Eye (tissue), 1 donor: ENCODE measurements around the gene ELP4.

Experiments
- DNase-seq: peaks from one replicate; pipeline ENCODE4 v3.0.0-alpha.2; 2015

The ELP4 gene

DNA sequence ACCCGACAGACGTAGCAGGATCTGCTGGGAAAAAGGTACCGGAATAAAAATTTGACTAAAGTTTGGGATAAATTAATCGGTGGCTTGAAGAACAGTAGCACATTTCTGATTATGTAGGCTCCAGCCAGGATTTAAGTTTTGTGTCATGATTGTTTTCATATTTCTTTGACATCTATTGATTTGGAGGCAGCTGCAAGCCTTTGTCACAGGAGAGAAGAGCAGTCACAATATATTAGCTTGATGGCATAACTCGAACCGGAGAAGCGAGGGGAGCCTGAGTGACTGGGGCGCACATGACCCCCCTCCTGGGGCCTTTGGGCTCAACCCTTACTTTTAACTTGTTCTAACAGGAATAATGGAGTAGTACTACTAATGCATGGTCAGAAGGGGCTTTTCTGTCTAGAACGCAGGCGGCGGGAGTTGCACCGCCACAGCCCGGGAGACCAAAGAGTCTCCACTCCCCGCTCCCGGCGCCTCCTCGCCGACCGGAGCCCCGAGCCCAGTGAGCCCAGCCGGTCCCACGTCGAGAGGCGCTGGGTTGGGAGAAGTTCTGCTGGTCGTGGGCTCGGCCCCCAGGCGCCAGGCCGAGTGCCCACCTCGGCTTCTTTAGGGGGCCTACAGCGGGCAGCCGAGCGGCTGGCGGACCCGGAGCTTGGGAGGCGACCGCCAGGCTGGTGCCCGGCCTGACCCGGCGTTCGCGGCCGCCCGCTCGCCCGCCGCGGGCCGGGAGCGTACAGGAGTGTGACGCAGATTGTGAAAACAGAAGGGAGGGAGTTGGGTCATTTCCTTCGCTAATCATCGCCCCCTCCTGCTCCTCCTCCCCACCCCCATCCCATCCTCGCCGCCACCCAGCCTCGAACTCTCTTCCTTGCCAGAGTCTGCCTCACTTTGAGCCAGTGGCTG is 317.2 kb downstream of the ELP4 start:
- peak; percentile 98 for DNase-seq

DNA sequence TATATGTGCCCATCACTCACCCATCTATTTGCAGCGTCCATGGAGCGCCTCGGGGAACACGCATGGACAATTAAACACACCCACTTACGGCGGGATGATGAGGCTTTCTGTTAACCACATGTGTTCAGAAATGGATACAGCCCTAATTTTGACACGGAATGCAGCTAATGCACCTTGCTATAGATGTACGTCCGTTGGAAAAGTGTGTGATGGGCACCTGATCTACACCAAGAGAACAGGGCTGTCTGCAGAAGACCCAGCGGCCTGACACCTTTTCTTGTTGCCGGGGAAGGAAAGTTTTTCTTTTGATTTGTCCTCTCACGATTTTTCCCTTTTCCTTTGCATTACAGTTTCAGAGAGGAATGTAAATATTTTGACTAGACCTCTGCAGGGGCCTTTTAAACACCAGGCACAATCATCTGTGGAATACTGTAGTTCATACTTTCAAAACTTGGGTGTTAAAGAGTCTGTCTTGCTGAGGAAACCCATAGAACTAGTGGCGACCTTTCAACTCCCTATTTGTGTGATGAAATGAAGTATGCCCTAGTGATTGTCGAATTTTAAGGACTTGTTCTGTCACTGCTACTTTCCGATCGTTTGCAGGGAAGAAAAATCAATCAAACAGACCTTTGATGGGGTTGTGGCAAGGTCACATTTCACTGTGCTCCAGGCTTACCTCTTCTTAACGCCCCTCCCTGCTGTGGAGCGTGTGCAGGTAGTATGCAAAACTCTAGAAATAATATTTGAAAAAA is 318.1 kb downstream of the ELP4 start:
- peak; percentile 86 for DNase-seq

DNA sequence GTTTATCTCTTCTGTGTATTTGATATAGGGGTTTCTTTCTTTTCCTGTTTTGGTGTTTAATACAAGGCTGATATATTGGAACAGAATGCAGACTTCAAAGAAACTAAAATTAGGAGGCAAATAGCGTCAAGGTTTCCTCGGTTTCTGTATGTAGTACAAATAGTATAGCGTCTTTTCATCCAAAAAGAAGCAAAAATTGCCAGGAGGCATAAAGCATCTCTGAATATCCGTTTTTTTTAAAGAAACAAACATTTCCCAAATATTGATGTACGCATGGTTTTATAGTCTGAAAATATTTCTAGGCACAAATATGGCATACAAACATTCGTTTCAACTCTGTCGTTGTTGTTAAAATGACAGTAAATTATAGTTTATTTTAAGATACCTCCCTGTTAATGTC is 318.6 kb downstream of the ELP4 start:
- no peak for DNase-seq

DNA sequence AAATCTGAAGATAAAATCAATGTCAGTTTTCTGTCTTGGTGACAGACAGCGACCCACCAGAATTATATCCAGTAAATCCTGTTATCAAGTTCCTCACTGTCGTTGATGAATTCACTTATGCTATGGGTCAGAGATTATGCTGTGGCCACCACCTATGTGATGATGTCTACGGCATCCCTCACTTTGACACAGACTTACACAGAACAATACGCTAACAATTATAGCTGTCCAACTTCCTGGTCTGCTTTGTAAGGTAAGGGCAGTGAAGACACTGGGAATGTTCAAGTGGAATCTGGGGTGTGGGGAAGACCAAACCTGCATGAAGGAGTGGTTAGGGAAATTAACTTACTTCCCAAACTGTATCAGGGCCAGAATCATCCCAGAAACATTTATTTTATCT is 320.8 kb downstream of the ELP4 start:
- no peak for DNase-seq

DNA sequence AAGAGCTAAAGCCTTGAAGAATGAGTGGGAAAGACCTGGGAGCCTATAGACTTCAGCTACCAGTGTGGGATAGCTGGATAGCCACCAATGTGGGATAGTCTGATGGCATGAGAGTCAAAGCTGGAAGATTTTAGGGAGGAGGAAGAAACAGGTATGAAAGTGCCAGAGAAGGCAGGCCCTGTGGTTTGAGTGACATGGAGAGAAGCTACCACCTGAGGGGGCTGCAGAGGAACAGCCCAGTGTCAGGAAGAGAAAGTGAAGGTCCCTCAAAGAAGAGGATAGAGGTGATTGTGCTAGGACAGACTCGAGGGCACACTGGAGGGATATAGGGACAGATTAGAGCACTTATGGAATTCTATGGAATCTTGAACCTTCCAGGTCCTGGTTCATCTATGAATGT is 324.7 kb downstream of the ELP4 start:
- no peak for DNase-seq
